NCI-H146 (cell line): ENCODE data around the gene PABPC3.

Experiments used
- DNase-seq: peaks from one replicate; lab custom pipeline; 2025; lab: John Stamatoyannopoulos, UW

PABPC3 gene

DNA sequence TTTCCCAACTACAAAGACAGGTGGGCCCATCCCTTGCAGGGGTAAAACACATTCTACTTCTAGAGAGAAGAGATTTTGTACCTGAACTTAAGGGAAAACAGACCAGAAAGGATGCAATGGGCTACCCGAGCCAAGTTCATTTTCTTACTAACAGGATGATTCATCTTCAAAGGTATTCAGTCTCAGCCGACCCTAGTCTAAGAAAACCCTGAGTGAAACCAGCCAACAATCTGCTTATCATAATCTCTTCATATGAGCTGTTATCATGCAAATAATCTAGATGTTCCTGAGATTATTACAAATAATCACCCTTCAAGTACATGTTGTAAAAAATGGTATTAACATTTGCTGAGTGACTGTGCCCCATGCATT lies 15.6 kb downstream of the PABPC3 start:
- no peak for DNase-seq

- DNase-seq, result no peak
These were observed 16.8 kb downstream of the PABPC3 start for GRCh38 chr13:25112695-25113255.

DNA sequence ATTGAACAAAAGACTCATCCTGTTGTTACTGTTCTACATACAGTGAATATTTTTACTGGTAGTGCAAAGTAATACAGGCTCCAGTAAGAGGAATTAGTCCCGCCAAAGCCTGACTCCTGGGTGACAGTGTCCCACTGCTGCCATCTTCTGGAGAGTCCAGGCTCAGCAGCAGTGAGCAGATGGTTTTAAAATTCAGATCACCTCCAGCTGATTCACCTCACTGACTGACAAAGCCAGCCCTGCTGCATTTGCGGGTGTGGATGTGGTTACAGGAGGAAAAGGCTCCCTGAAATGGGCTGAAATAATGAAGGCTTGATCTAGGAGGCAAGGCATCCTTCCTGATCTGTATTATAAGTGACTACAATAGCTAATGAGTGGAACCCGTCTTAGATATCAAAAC lies 18.3 kb downstream of the PABPC3 start:
- DNase-seq, result peak; percentile 78

GRCh38 chr13:25116044-25116443 lies 20.1 kb downstream of the PABPC3 start:
- DNase-seq, result no peak

DNA sequence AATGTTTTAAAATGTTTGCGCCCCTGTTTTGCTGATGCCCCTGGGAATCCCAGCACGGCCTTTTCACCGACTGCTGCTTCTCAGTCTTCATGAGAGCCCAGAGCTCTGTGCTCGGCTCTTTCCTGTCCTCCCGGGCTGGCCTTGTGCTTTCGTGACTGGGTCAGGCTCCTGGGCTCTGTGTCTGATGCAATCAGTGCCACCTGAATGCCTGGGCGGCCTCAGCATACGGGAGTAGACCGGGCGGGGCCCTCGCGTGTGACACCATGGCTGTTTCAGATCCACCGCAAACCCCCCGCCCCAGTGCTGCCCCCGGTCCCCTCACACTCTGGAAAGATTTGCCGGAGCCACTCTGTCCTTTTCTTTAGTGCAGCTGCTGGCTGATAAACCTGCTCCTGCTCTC lies 21.4 kb downstream of the PABPC3 start:
- no peak for DNase-seq

DNA sequence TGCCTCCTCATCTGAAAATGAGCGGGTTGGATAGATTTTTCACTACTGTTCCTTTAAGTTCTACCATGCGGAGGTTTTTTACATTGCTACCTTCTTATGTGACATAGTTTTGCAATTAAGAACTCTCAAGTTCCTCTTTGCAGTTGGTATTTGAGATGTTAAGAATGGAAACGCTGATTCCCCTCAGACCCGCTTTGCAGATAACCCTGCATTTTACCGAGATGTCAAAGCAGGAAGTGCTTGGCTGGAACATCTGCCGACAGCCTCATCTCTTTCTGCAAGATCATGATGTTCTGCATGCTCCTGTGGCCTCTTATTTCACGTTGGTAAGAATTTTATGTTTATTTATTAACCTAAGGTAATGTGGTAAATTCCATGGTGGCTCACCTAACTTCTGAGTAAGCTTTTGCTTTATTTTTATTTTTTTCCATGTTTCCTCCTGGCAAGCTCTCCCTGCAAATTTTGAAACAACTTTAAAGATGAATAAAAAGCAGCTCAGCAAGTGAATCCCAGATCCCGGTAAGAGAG lies 22.5 kb downstream of the PABPC3 start:
- no peak for DNase-seq

GRCh38 chr13:25130944-25131343 lies 35.0 kb downstream of the PABPC3 start:
- DNase-seq, result no peak

GRCh38 chr13:25131881-25132420 lies 36.0 kb downstream of the PABPC3 start:
- no peak for DNase-seq

DNA sequence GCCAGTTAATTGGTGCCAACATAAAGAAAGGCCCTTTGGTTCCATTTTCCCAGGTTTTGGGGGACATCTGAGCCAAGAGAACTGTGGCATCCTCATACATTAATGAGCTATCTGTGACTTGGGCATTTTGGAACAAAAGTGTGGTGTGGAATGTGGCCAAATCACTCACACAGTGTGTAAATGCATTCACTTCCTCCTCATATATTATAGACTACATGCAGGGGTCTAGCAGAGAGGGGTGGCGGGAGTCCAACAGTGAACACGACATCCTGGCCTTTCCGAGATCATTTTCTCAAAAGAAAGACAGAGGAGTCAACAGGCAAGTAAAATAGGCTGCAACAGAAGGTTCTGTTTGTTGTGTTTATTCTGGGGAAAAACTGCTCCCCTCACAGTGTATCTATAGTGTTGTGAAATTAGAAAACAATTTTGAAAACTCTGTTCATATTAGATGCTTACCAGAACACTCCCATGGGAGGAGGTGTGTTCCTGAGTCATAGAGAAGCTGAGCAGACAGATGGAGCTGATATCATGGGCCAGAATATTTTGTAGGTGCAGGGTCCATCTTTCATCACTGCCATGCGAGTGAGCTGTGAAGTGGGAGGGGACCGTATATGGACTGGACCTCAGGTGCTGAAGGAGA lies 36.9 kb downstream of the PABPC3 start:
- DNase-seq, result no peak

DNA sequence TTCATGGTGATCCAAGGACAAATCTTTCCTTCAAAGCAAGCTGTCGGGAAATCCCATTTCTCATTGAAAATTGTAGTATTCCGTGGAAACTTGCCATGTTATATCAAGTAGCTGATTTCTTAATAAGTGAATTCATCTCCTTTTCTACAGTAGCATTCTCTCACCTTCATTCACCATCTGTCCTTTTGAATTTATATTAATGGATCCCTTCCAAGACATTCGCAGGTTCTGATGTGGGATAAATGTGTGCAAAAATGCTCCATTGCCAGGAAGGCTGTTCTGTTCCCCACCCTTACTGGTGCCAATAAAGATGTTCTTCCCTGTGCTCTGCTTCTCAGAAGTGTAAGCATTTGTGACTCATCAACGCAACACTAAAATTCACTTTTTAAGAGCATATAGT lies 40.0 kb downstream of the PABPC3 start:
- DNase-seq, result no peak

- peak; percentile 85 for DNase-seq
These were observed 41.2 kb downstream of the PABPC3 start for GRCh38 chr13:25136880-25137787.

GRCh38 chr13:25137788-25138115 lies 41.8 kb downstream of the PABPC3 start:
- DNase-seq, result no peak

GRCh38 chr13:25141042-25141441 lies 45.1 kb downstream of the PABPC3 start:
- DNase-seq, result no peak

DNA sequence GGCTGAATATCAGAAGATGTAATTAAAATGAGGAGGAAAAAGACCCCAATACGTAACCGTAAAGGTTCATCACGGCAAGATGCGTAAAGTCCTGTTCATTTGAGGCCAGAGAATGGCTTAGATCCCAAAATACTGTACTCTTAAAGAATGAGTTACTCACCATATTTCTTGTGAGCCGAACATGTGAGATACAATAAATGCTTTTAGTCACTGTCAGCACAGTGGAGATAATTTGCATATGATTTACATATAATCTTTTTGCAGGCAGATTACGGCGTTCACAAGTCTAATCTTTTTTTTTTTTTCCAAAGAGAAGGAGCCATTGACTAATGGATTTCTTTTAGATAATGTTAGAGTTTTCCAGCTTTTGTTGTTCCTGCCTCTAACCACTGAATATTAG lies 47.8 kb downstream of the PABPC3 start:
- no peak for DNase-seq

DNA sequence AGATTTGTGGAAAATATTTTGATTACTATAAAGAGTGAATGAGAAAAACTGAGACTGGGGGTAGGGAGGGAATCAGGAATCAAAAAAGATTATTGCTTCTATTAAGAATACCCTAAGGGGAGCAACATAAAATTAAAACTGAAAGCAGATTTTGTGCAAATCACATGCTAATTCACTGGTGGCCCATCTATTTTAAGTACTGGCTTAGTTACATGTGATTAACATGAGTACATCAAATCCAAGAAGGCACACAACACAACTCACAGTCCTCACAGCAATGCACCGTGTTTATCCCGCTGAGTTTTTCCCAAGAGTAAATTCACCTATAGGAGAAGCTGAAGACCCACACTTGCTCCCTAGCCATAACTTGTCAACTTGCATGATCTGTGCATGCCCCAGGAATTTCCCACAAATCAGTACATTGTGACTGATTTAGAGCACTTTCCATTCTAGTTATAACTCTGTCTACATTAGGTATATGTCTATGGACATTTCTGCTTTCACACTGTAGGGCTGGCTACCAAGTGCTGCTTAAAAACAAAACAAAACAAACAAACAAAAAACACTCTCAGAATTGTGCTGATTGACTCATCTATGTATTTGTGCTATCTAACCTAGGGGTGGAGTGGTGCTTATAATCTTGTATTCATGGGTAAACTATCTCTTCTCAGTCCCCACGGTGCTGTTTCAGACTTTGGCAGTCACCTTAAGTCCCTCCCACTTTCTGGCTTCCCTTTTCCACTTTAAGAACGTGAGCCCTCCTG lies 51.9 kb downstream of the PABPC3 start:
- DNase-seq, result no peak

- DNase-seq, result no peak
These were observed 52.5 kb downstream of the PABPC3 start for GRCh38 chr13:25148402-25148771.
